NCI-H2171 (cell line): ENCODE measurements around the gene CDH4.

Experiments
- DNase-seq: peaks from one replicate; lab custom pipeline; 2025; lab: John Stamatoyannopoulos, UW

CDH4 gene

GRCh38 chr20:61518424-61518951 is 266.4 kb downstream of the CDH4 start:
- DNase-seq: no peak

- DNase-seq: no peak
These were observed 267.4 kb downstream of the CDH4 start for GRCh38 chr20:61519488-61519887.

- no peak for DNase-seq
These were observed 268.2 kb downstream of the CDH4 start for GRCh38 chr20:61520076-61520892.

- DNase-seq: no peak
These were observed 268.9 kb downstream of the CDH4 start for GRCh38 chr20:61520893-61521460.

- DNase-seq: no peak
These were observed 269.8 kb downstream of the CDH4 start for GRCh38 chr20:61521687-61522420.

GRCh38 chr20:61522498-61523090 is 270.5 kb downstream of the CDH4 start:
- DNase-seq: no peak

- DNase-seq: no peak
These were observed 271.1 kb downstream of the CDH4 start for GRCh38 chr20:61523145-61523544.

- no peak for DNase-seq
These were observed 273.0 kb downstream of the CDH4 start for GRCh38 chr20:61524951-61525666.

- no peak for DNase-seq
These were observed 273.8 kb downstream of the CDH4 start for GRCh38 chr20:61525781-61526431.

- DNase-seq: no peak
These were observed 274.8 kb downstream of the CDH4 start for GRCh38 chr20:61526907-61527306.

GRCh38 chr20:61527626-61528025 is 275.6 kb downstream of the CDH4 start:
- no peak for DNase-seq

GRCh38 chr20:61528591-61528990 is 276.5 kb downstream of the CDH4 start:
- no peak for DNase-seq

GRCh38 chr20:61529354-61529753 is 277.3 kb downstream of the CDH4 start:
- no peak for DNase-seq

- no peak for DNase-seq
These were observed 279.7 kb downstream of the CDH4 start for GRCh38 chr20:61531553-61532345.

GRCh38 chr20:61532736-61533135 is 280.7 kb downstream of the CDH4 start:
- no peak for DNase-seq

GRCh38 chr20:61533231-61533631 is 281.2 kb downstream of the CDH4 start:
- DNase-seq: no peak

GRCh38 chr20:61534346-61534745 is 282.3 kb downstream of the CDH4 start:
- DNase-seq: no peak

- DNase-seq: no peak
These were observed 283.0 kb downstream of the CDH4 start for GRCh38 chr20:61535091-61535490.

GRCh38 chr20:61535536-61535935 is 283.5 kb downstream of the CDH4 start:
- DNase-seq: no peak

- DNase-seq: no peak
These were observed 283.9 kb downstream of the CDH4 start for GRCh38 chr20:61535956-61536355.
